ENCODE data around the gene HPSE2. TPM values are rescaled to one million over a fixed set of nuclear protein-coding genes. Genes with fewer than 3 reads are reported as not detected.

The HPSE2 gene
- total RNA-seq, 1 experiment from 2014 or later, result 0.20 TPM

GRCh38 chr10:98997596-98997995, 238.1 kb downstream of the HPSE2 start:
- Histone ChIP-seq H3K14ac (ENCODE audit: insufficient read depth, low read length) (no peak overlapping the region), H3K27ac (ENCODE audit: insufficient read length, low read depth, low read length) (no peak overlapping the region), H4K8ac (replicated peaks; ENCODE audit: insufficient read length, low read depth, low read length) (no peak overlapping the region), H3K18ac (ENCODE audit: insufficient read length, low read depth, low read length) (no peak overlapping the region), H3K9ac (ENCODE audit: extremely low read depth, insufficient read length, low read length) (no peak overlapping the region), H3K23ac (ENCODE audit: insufficient read length, low read depth, low read length) (no peak overlapping the region), H3K27me3 (ENCODE audit: insufficient read depth, low read length) (no peaks in the 10 kb centered on the region), H3K56ac (ENCODE audit: insufficient read length, low read depth, low read length) (no peak overlapping the region), H3T11ph (ENCODE audit: low read length) (no peak overlapping the region), H3K4me2 (ENCODE audit: insufficient read depth, insufficient read length, low read length) (no peak overlapping the region), H3K4me1 (ENCODE audit: insufficient read depth, low read length) (no peaks in the 10 kb centered on the region), H4K91ac (ENCODE audit: insufficient read length, low read depth, low read length) (no peak overlapping the region), H2BK120ac (ENCODE audit: low read depth, low read length, poor library complexity, severe bottlenecking) (no peak overlapping the region), H3K23me2 (ENCODE audit: insufficient read length, low read depth, low read length, poor library complexity, severe bottlenecking) (no peaks in the 10 kb centered on the region), H4K20me1 (ENCODE audit: control insufficient read depth, insufficient read depth, insufficient read length) (no peaks in the 10 kb centered on the region), H3K4ac (ENCODE audit: low read depth, low read length) (no peak overlapping the region), H3K79me2 (ENCODE audit: insufficient read depth, low read length) (no peaks in the 10 kb centered on the region), H2BK12ac (ENCODE audit: insufficient read length, low read depth, low read length) (no peak overlapping the region), H4K5ac (ENCODE audit: insufficient read length, low read depth, low read length) (no peak overlapping the region), H2BK5ac (ENCODE audit: insufficient read length, low read length) (no peak overlapping the region), H2BK15ac (ENCODE audit: low read depth, low read length) (no peak overlapping the region), H2BK20ac (ENCODE audit: low read depth, low read length, poor library complexity, severe bottlenecking) (no peak overlapping the region), H2AK5ac (ENCODE audit: insufficient read length, low read length) (no peak overlapping the region), H2AFZ (ENCODE audit: low read length) (no peak overlapping the region), H3K9me3 (ENCODE audit: control insufficient read depth, low read depth, low read length) (no peaks in the 10 kb centered on the region), H3K79me1 (ENCODE audit: insufficient read depth, low read depth, low read length, poor library complexity, severe bottlenecking) (no peaks in the 10 kb centered on the region)
- no peaks in the 10 kb centered on the region for H3K36me3 Mint-ChIP-seq (ENCODE audit: insufficient read depth in 1 of 3, low read depth in 3 of 3)
- WGBS (ENCODE audit: extremely low coverage, insufficient read length, low lambda C conversion rate), result no CpG with 5 or more reads among the region's 4 CpGs
- TF ChIP-seq CTCF (conservative IDR thresholded peaks at IDR 0.05), result no peak
- no peak overlapping the region for H3K27ac Mint-ChIP-seq
- no peaks in the 10 kb centered on the region for H3K4me1 Mint-ChIP-seq
- no peaks in the 10 kb centered on the region for H3K27me3 Mint-ChIP-seq (ENCODE audit: low read depth)
- no peak overlapping the region for H3K4me3 Mint-ChIP-seq
- DNase-seq, result no peak
- H3K9me3 Mint-ChIP-seq, result no peaks in the 10 kb centered on the region
